ENCODE measurements around the gene DMXL2.

DMXL2 gene

GRCh38 chr15:51444112-51444511 is 178.5 kb downstream of the DMXL2 start:
- CTCF ChIA-PET = no interaction called here
- POLR2A ChIA-PET = no interaction called here

GRCh38 chr15:51443282-51443914 is 179.2 kb downstream of the DMXL2 start:
- no peaks in the 10 kb centered on the region for H3K4me1 ChIP-seq (ENCODE audit: control insufficient read depth, insufficient read depth, low read length)
- peaks cover 0 to 7% of the 10 kb centered on the region in 2 experiments; a peak in 1 of 3 replicates for H3K36me3 ChIP-seq (ENCODE audit: control insufficient read depth in 2 of 2, insufficient read depth in 1 of 2, low read length in 2 of 2)
- no peak overlapping the region for H3K4me3 ChIP-seq (ENCODE audit: low read depth, low read length)
- no peak overlapping the region for H3K27ac ChIP-seq (ENCODE audit: extremely low read depth, low read depth, low read length)
- POLR2A ChIA-PET = no interaction called here
- no peaks in the 10 kb centered on the region for H3K9me3 ChIP-seq (ENCODE audit: control insufficient read depth, insufficient read depth, low read depth, low read length)
- CTCF ChIA-PET = interaction anchor here (0.6 kb wide), 1 partner anchor 158 kb away, joined by 3 read pairs; no protein-coding TSS in a partner anchor
- TF ChIP-seq ZNF2 (tag by site-specific recombination; IDR thresholded peaks at IDR 0.05) = no peak
- TF ChIP-seq ZNF510 (tag by site-specific recombination; IDR thresholded peaks at IDR 0.05; ENCODE audit: insufficient replicate concordance) = no peak
- no peak for TF ChIP-seq ZNF501 (tag by site-specific recombination; IDR thresholded peaks at IDR 0.05)
- TF ChIP-seq TRIM28 (IDR thresholded peaks at IDR 0.05; ENCODE audit: borderline replicate concordance, low read length) = no peak
- TF ChIP-seq ZNF544 (tag by site-specific recombination; IDR thresholded peaks at IDR 0.05) = no peak
- TF ChIP-seq ZFHX2 (tag by site-specific recombination; conservative IDR thresholded peaks at IDR 0.05) = no peak
- TF ChIP-seq MYNN (tag by site-specific recombination; IDR thresholded peaks at IDR 0.05; ENCODE audit: borderline replicate concordance) = no peak
- no peak for TF ChIP-seq ZNF24 (tag by site-specific recombination; IDR thresholded peaks at IDR 0.05)
- TF ChIP-seq ZNF26 (tag by site-specific recombination; IDR thresholded peaks at IDR 0.05) = no peak
- no peak for TF ChIP-seq ZNF350 (tag by site-specific recombination; IDR thresholded peaks at IDR 0.05)
- no peak for TF ChIP-seq ZNF704 (tag by site-specific recombination; IDR thresholded peaks at IDR 0.05)

More at GRCh38 chr15:51444112-51444511, 178.5 kb downstream of the DMXL2 start:
- no peak overlapping the region for H3K27ac ChIP-seq (ENCODE audit: extremely low read depth, low read depth, low read length)
- TF ChIP-seq ATF2 (tag by site-specific recombination; IDR thresholded peaks at IDR 0.05; ENCODE audit: low read depth) (no peak), ZNF670 (tag by site-specific recombination; IDR thresholded peaks at IDR 0.05; ENCODE audit: low read depth) (no peak), ZNF391 (tag by site-specific recombination; IDR thresholded peaks at IDR 0.05; ENCODE audit: borderline replicate concordance, low read depth) (no peak), ZNF677 (tag by site-specific recombination; IDR thresholded peaks at IDR 0.05) (no peak), ZNF248 (tag by site-specific recombination; IDR thresholded peaks at IDR 0.05) (no peak), ZBTB17 (tag by site-specific recombination; IDR thresholded peaks at IDR 0.05) (no peak), ZNF830 (tag by site-specific recombination; IDR thresholded peaks at IDR 0.05; ENCODE audit: low read depth) (no peak), MZF1 (tag by site-specific recombination; IDR thresholded peaks at IDR 0.05; ENCODE audit: borderline replicate concordance) (no peak), FEZF1 (tag by site-specific recombination; IDR thresholded peaks at IDR 0.05) (no peak), ZNF157 (tag by site-specific recombination; IDR thresholded peaks at IDR 0.05) (no peak), ZEB2 (tag by site-specific recombination; IDR thresholded peaks at IDR 0.05) (no peak), ZNF549 (tag by site-specific recombination; IDR thresholded peaks at IDR 0.05) (no peak), ZBTB10 (tag by site-specific recombination; IDR thresholded peaks at IDR 0.05) (no peak), BCL6B (tag by site-specific recombination; IDR thresholded peaks at IDR 0.05) (no peak), YY1 (tag by site-specific recombination; IDR thresholded peaks at IDR 0.05) (no peak), ZNF324 (tag by site-specific recombination; IDR thresholded peaks at IDR 0.05) (no peak)
- H3K36me3 ChIP-seq (ENCODE audit: control insufficient read depth in 2 of 2, insufficient read depth in 1 of 2, low read length in 2 of 2) = peaks cover 0 to 14% of the 10 kb centered on the region in 2 experiments; a peak in 1 of 3 replicates
- no peak overlapping the region for H3K4me3 ChIP-seq (ENCODE audit: low read depth, low read length)
- no peaks in the 10 kb centered on the region for H3K4me1 ChIP-seq (ENCODE audit: control insufficient read depth, insufficient read depth, low read length)
- H3K9me3 ChIP-seq (ENCODE audit: control insufficient read depth, insufficient read depth, low read depth, low read length) = no peaks in the 10 kb centered on the region
